Lung microvascular endothelial cell (primary cell): ENCODE measurements around the gene XPNPEP1. TPM values are rescaled to one million over a fixed set of nuclear protein-coding genes. Genes with fewer than 3 reads are reported as not detected.

Experiments
- DNase-seq, 2 donors: peaks; one replicate each; pipeline versions ENCODE4 v3.0.0 to v3.0.0-alpha.2; 2010; ENCODE audit warnings: low read depth in 2 of 2
- total RNA-seq: library from RNA; depleted of rRNA; stranded (reverse); fragments of >200 nt; gene quantifications from 2 replicates; pipeline ENCODE4 v1.2.1, GENCODE V29; 2014

The XPNPEP1 gene
- total RNA-seq, 1 donor from 2014 or later: 123 TPM

DNA sequence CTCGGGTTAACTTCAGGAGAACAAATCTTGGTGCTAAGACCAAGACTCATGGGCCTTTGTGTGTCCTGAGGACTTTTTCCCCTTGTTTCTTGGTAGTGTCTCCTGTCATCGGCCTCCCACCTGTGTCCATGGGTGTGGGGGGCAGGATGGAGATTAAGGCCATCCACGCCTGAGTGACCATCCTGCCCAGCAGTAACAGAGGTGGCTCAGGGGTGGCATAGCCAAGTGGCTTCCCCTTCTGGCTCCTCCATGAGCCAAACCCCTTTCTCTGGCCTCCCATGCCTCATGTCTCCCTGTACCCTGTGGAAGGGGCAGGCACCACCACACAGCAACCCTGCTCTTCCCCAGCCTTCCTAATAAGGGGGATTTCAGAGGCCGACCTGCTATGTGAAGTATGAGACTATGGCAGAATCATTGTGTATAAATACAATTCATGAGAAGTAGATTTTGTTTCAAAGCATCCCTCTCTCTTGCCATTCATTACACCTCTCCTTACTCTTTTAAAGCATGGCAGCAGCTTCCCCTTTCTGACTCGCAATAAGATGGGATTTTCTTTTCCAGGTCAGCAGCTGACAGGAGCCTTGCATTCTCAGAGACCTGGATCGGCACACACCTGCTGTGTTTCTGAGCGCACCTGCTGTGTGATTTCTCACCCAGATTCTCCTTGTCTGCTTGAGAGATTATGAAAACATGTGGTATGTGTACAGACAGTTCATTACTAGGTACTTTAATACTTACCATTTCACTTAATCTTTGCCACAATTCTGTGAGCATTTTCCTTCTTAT lies 102.5 kb downstream of the XPNPEP1 start:
- no peak for DNase-seq

GRCh38 chr10:109819807-109820206 lies 103.5 kb downstream of the XPNPEP1 start:
- DNase-seq: no peak

Other genes starting within 250 kb of the XPNPEP1 start
- gene ADD3, start 84.5 kb upstream of the XPNPEP1 start, total RNA-seq: 226 and 317 TPM in 2 replicates